Adrenal gland (tissue), 5 donors: ENCODE results near the gene LAMP1.

Experiments used
- CTCF ChIP-seq, 6 experiments: fragments of 450-650 bp in 4 of 6; fragments of 200-600 bp in 2 of 6; sonication (generic) in 1 of 6; IDR thresholded peaks; 1 replicate in 5 of 6; 2 replicates in 1 of 6; pipeline versions ENCODE4 v1.5.1 to v1.8.0; 2016 to 2021; ENCODE audit warnings: antibody characterized with exemption in 6 of 6, mild to moderate bottlenecking in 2 of 6, moderate library complexity in 1 of 6
- POLR2A ChIP-seq, 2 donors: fragments of 450-650 bp; IDR thresholded peaks; one replicate each; pipeline ENCODE4 v1.6.1; 2017; ENCODE audit warnings: antibody characterized with exemption in 2 of 2, mild to moderate bottlenecking in 2 of 2, moderate library complexity in 1 of 2
- donor health status: DM: no; HTN: no; CAD: no.

GRCh38 chr13:113337976-113338375 is 40.9 kb downstream of the LAMP1 start:
- no peak for TF ChIP-seq POLR2A (IDR thresholded peaks at IDR 0.05)
- no peak for TF ChIP-seq CTCF (IDR thresholded peaks at IDR 0.05)
